Calu3 (cell line): ENCODE results near the gene PLN. TPM values are rescaled to one million over a fixed set of nuclear protein-coding genes. Genes with fewer than 3 reads are reported as not detected.

Experiments
- BruUV-seq: library from RNA; stranded (reverse); fragments of 400-500 nt; replicated peaks from 2 replicates; lab custom pipeline; 2021; lab: Mats Ljungman, UMichigan
- CTCF ChIA-PET: fragments of 300-600 bp; sonication (Branson Sonifier 250); formaldehyde crosslinking; loops from one replicate; lab custom pipeline; 2022; ENCODE audit warnings: antibody characterized with exemption; lab: Charles Lee
- DNase-seq: peaks from one replicate; pipeline ENCODE4 v3.0.0; 2022
- H3K27ac Mint-ChIP-seq: one replicate; pipeline ENCODE4 v1.8.0; 2022; ENCODE audit warnings: mixed read lengths; ENCODE audit not compliant: unreplicated experiment
- H3K27me3 Mint-ChIP-seq: one replicate; pipeline ENCODE4 v1.8.0; 2022; ENCODE audit warnings: mixed read lengths; ENCODE audit not compliant: unreplicated experiment
- H3K36me3 Mint-ChIP-seq: one replicate; pipeline ENCODE4 v1.8.0; 2022; ENCODE audit warnings: mild to moderate bottlenecking, moderate library complexity, mixed read lengths; ENCODE audit not compliant: insufficient read depth, unreplicated experiment
- H3K4me1 Mint-ChIP-seq: one replicate; pipeline ENCODE4 v1.8.0; 2022; ENCODE audit warnings: mild to moderate bottlenecking, low read depth, mixed read lengths; ENCODE audit not compliant: unreplicated experiment
- H3K4me3 Mint-ChIP-seq: one replicate; pipeline ENCODE4 v1.8.0; 2022; ENCODE audit warnings: mild to moderate bottlenecking, low read depth, moderate library complexity, mixed read lengths; ENCODE audit not compliant: unreplicated experiment
- H3K9me3 Mint-ChIP-seq: one replicate; pipeline ENCODE4 v1.8.0; 2022; ENCODE audit warnings: low read depth, mixed read lengths; ENCODE audit not compliant: unreplicated experiment
- CTCF ChIP-seq: fragments of 200-600 bp; IDR thresholded peaks from one replicate; pipeline ENCODE4 v1.8.0; 2022; ENCODE audit warnings: antibody characterized with exemption; ENCODE audit not compliant: unreplicated experiment
- intact Hi-C: fragments of 100-400 bp; cut with micrococcal nuclease; formaldehyde crosslinking; loops from one replicate; pipeline ENCODE4 v1.10.0; 2022; ENCODE audit not compliant: unreplicated experiment
- total RNA-seq: library from RNA; stranded (reverse); gene quantifications from 2 replicates; pipeline ENCODE4 v1.2.3, GENCODE V29; 2022

PLN gene
- total RNA-seq, 1 experiment from 2014 or later = not detected

- CTCF ChIA-PET = no interaction called here
- no peak overlapping the region for H3K4me3 Mint-ChIP-seq
- H3K4me1 Mint-ChIP-seq = no peaks in the 10 kb centered on the region
- H3K9me3 Mint-ChIP-seq = peaks cover 2% of the 10 kb centered on the region
- no peak overlapping the region for H3K27ac Mint-ChIP-seq
- intact Hi-C loops = no loop called here
- DNase-seq = no peak
- BruUV-seq = no TSS peak
- no peaks in the 10 kb centered on the region for H3K36me3 Mint-ChIP-seq
- no peak for TF ChIP-seq CTCF
- H3K27me3 Mint-ChIP-seq = no peaks in the 10 kb centered on the region
Observed at GRCh38 chr6:118528129-118528528, 20.0 kb upstream of the PLN start.

- no peak overlapping the region for H3K27ac Mint-ChIP-seq
- BruUV-seq = no TSS peak
- intact Hi-C loops = no loop called here
Observed at GRCh38 chr6:118529756-118530155, 18.3 kb upstream of the PLN start.

GRCh38 chr6:118530942-118531341 lies 17.2 kb upstream of the PLN start:
- H3K36me3 Mint-ChIP-seq = no peaks in the 10 kb centered on the region
- CTCF ChIA-PET = no interaction called here
- no peak for TF ChIP-seq CTCF
- no peaks in the 10 kb centered on the region for H3K27me3 Mint-ChIP-seq
- H3K4me1 Mint-ChIP-seq = no peaks in the 10 kb centered on the region
- H3K27ac Mint-ChIP-seq = no peak overlapping the region
- BruUV-seq = no TSS peak
- DNase-seq = no peak
- peaks cover 2% of the 10 kb centered on the region for H3K9me3 Mint-ChIP-seq
- H3K4me3 Mint-ChIP-seq = no peak overlapping the region
- intact Hi-C loops = no loop called here

More at GRCh38 chr6:118529756-118530155, 18.3 kb upstream of the PLN start:
- no peak for DNase-seq
- no peaks in the 10 kb centered on the region for H3K27me3 Mint-ChIP-seq
- H3K4me1 Mint-ChIP-seq = no peaks in the 10 kb centered on the region
- no peak for TF ChIP-seq CTCF
- CTCF ChIA-PET = no interaction called here
- H3K4me3 Mint-ChIP-seq = no peak overlapping the region
- H3K36me3 Mint-ChIP-seq = no peaks in the 10 kb centered on the region
- H3K9me3 Mint-ChIP-seq = peaks cover 2% of the 10 kb centered on the region

- DNase-seq = no peak
- Mint-ChIP-seq H3K27me3 (no peaks in the 10 kb centered on the region), H3K9me3 (peaks cover 2% of the 10 kb centered on the region), H3K27ac (no peak overlapping the region), H3K36me3 (no peaks in the 10 kb centered on the region), H3K4me3 (no peak overlapping the region), H3K4me1 (no peaks in the 10 kb centered on the region)
- intact Hi-C loops = no loop called here
- BruUV-seq = no TSS peak
- CTCF ChIA-PET = no interaction called here
- TF ChIP-seq CTCF = no peak
Observed at GRCh38 chr6:118535176-118535844, 12.8 kb upstream of the PLN start.
